Ectodermal cell (in vitro differentiated cells): Measurements from ENCODE around the gene TMEM208.

Experiments used
- H3K27ac ChIP-seq: 2 replicates; pipeline ENCODE4 v1.7.0; 2013; ENCODE audit warnings: mild to moderate bottlenecking, low read depth, low read length; ENCODE audit not compliant: insufficient read depth, poor library complexity, severe bottlenecking
- H3K27me3 ChIP-seq: 2 replicates; pipeline ENCODE4 v1.7.0; 2013; ENCODE audit warnings: mild to moderate bottlenecking, low read length; ENCODE audit not compliant: insufficient read depth, control insufficient read depth, poor library complexity, severe bottlenecking
- H3K36me3 ChIP-seq: one replicate; pipeline ENCODE4 v1.7.0; 2013; ENCODE audit warnings: low read length; ENCODE audit not compliant: control insufficient read depth, insufficient read depth
- H3K4me1 ChIP-seq: one replicate; pipeline ENCODE4 v1.7.0; 2013; ENCODE audit warnings: low read length; ENCODE audit not compliant: control insufficient read depth, insufficient read depth
- H3K4me3 ChIP-seq: 2 replicates; pipeline ENCODE4 v1.7.0; 2013; ENCODE audit warnings: low read depth, low read length, control low read depth; ENCODE audit not compliant: insufficient read depth
- H3K9me3 ChIP-seq: 2 replicates; pipeline ENCODE4 v1.7.0; 2013; ENCODE audit warnings: mild to moderate bottlenecking, low read length, moderate library complexity; ENCODE audit not compliant: control insufficient read depth
- WGBS, 2 experiments: methylation state at CpG; one replicate each; pipeline ENCODE4 v1.1.7; 2013; ENCODE audit warnings: missing lambda C conversion rate in 2 of 2; 5-methylcytosine and 5-hydroxymethylcytosine counted together

The TMEM208 gene

DNA sequence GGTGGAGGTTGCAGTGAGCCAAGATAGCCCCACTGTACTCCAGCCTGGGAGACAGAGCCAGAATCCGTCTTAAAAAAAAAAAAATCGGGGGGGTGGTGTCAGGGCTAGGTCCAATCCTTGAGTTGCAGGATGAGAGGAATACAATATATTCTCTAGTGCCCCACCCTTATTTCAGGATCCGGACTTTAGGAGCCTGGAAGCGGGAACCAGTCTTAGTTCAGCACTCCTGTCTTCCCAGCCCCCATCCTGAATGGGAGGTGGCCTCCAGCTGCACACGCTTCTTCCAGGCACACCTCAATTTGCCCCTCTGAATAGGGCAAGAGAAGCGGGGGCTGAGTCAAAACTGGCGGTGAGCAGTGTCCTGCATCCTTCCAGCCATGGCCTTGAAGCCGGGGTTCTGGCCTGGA, 18.7 kb downstream of the TMEM208 start:
- Histone ChIP-seq H3K27ac (no peak overlapping the region), H3K27me3 (peaks cover 37% of the 10 kb centered on the region), H3K9me3 (no peaks in the 10 kb centered on the region), H3K4me3 (peak overlapping the region; percentile 63), H3K4me1 (peaks cover 30% of the 10 kb centered on the region), H3K36me3 (no peaks in the 10 kb centered on the region)
- 26 to 28% methylated on average over 8 of the region's 8 CpGs for WGBS, 2 experiments

DNA sequence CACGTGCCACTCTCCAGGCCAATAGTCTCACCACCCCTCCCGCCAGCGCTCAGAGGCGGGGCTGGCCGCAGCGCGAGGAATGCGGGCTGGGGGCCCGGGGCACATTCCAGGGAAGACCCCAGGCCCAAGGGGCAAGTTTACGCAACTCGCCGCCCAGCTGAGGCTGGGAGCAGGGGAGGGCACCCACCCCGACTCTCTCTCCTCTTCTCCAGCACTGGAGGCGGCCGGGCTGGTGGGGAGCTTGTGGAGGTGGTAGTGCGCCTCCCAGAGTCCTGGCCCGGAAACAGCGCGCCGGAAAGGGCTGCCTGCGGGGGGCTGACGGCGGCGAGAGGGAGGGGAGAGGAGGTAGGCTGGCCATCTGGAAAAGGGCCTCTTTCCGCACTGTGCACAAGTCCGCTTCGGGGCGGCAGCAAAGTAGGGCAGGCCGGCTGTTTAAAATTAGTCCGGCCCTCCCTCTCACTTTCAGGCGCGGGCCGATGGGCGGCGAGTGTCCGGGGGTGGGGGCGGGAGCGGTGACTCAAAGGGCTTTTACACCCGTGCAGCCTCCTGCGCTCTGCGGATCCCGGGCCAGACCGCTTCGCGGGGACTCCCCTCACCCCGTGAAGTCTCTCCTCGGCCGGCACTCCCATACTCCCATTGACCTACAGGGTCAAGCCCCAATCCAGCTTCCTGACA, 19.3 kb downstream of the TMEM208 start:
- Histone ChIP-seq H3K27me3 (peaks cover 40% of the 10 kb centered on the region), H3K4me3 (peak overlapping the region; percentile 63), H3K4me1 (peaks cover 30% of the 10 kb centered on the region), H3K36me3 (no peaks in the 10 kb centered on the region), H3K9me3 (no peaks in the 10 kb centered on the region), H3K27ac (peak overlapping the region; percentile 82)
- 0 to 1% methylated on average over 46 to 48 of the region's 48 CpGs for WGBS, 2 experiments

DNA sequence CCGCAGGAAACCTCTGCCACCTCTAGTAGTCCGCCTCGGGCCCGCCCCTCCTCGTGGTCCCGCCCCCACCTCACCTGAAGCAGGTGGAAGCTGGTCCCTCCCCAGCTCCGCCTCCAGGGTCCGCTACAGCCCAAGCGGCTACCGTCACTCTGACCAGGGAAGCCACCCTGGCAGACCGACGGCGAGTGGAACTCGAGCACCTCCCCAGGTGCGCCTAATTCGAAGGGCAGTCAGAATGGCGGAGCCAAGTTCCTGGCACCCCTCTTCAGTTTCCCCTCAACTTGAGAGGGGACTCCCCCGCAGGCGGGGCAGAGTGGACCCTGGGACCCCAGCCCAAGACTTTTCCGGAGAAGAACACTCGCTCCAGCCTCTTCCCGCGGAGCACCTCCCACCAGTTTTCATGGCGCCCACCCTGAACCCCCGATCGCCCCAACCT, 19.8 kb downstream of the TMEM208 start:
- Histone ChIP-seq H3K27ac (peak overlapping the region; percentile 82), H3K27me3 (peaks cover 40% of the 10 kb centered on the region), H3K4me1 (peaks cover 30% of the 10 kb centered on the region), H3K4me3 (peak overlapping the region; percentile 63), H3K9me3 (no peaks in the 10 kb centered on the region), H3K36me3 (no peaks in the 10 kb centered on the region)
- 0% methylated on average over 26 of the region's 26 CpGs for WGBS, 2 experiments

DNA sequence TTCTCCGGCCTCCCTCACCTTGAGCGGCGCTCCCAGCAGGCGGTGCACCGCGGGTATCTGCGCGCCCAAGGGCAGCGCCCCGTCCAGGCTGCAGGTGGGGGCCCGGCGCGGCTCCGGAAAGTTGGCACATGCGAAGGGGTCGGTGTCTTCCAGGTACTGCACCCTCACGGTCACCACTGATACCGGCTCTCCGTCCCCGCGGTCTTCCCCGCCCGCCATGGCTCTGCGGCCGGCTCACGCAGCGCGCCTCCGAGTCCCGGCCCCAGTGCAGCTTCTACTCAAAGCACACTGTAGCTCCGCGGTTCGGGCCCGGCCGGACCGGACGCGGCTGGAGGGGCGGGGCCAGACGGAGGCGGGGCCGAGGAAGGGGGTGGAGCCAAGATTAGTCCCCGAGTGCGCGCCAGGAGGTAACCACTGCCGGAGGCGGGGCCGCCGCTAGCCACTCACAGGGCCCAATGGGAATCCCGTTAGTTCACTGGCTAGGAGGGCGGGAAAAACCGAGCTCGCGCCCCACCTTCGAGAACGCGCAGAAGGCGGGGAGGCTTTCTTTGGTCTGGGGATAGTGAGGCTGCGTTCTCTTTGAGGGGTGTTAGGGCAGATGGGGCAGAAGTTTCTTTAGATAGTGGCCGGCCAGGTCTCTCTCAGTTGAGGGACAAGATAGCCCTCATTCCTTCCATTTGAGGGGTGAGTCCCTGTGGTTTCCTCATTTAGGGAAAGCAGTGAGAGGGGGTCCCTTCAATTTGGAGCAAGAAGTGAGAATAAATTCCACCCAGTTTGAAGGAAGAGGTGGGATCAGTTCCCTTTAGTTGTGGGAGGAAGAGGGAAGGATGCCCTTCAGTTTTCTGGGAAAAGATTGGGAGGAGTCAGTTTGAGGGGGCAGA, 20.5 kb downstream of the TMEM208 start, which contains the start of gene FHOD1:
Gene FHOD1 (minus strand): TSS at position 290 of the 881 bp plus-strand sequence. CDS start 71 bp downstream, at position 219.
- Histone ChIP-seq H3K4me3 (peak within 1 kb of the TSS; percentile 63), H3K36me3 (no peaks in the 10 kb centered on the region), H3K27me3 (peaks cover 40% of the 10 kb centered on the region), H3K4me1 (peaks cover 30% of the 10 kb centered on the region), H3K27ac (peak within 1 kb of the TSS; percentile 82), H3K9me3 (no peaks in the 10 kb centered on the region)
- 0 to 1% methylated on average over 60 of the region's 60 CpGs for WGBS, 2 experiments

DNA sequence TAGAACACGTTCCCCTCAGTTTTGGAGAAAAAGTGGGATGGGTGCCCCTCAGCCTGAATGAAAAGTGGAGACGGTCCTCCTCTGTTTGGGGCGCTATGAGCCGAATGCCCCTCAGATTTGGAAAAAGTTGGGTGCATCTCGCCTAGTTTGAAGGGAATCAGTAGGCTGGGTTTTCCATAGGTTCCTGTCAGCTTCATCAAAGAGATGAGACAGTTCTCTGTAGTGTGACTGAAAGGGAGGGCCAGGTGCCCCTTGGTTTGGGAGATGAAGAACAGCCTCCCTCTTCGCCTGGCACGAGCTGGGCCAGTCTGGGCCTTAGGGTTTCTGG, 21.1 kb downstream of the TMEM208 start:
- 11 to 12% methylated on average over 7 of the region's 7 CpGs for WGBS, 2 experiments
- H3K4me1 ChIP-seq, result peaks cover 30% of the 10 kb centered on the region
- H3K4me3 ChIP-seq, result peak overlapping the region; percentile 63
- peaks cover 40% of the 10 kb centered on the region for H3K27me3 ChIP-seq
- H3K9me3 ChIP-seq, result no peaks in the 10 kb centered on the region
- no peak overlapping the region for H3K27ac ChIP-seq
- no peaks in the 10 kb centered on the region for H3K36me3 ChIP-seq

DNA sequence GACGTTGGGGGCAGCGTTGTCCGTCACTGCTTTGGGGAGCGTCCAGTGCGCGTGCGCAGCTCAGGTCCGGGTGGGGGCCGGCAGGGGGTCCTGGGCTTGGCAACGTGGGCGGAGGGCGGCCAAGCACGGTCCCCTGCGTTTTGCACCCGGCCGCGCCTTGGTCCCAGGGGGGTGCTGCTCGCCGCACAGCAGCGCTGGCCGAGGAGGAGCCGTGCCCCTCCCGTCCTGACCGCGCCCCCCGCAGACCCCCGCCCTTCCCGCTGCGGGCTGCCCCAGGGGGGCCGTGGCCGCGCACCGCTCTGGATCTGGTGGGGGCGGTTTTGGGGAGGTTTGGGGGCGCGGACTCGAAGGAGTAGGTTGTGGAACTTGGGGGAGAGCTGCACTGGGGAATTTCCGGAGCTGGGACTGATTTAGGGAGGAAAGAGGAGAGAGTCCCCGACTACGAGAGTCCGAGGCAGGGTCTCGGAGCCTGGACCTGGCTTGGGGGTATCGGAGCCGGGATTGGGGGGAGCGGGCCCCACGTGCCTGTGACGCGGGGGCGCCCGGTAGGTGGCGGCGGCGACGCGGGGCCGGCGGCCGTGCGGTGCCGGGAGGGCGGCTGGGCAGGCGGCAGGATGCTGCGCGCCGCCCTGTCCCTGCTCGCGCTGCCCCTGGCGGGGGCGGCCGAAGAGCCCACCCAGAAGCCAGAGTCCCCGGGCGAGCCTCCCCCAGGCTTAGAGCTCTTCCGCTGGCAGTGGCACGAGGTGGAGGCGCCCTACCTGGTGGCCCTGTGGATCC, 21.7 kb downstream of the TMEM208 start, which contains the start of gene SLC9A5:
Gene SLC9A5 (plus strand): TSS at position 579 of the 777 bp plus-strand sequence. CDS start 36 bp downstream, at position 615.
- Histone ChIP-seq H3K4me3 (peak within 1 kb of the TSS; percentile 63), H3K36me3 (no peaks in the 10 kb centered on the region), H3K27me3 (peaks cover 40% of the 10 kb centered on the region), H3K9me3 (no peaks in the 10 kb centered on the region), H3K27ac (no peak within 1 kb of the TSS), H3K4me1 (peaks cover 30% of the 10 kb centered on the region)
- WGBS, 2 experiments, result 0 to 1% methylated on average over 75 of the region's 75 CpGs

DNA sequence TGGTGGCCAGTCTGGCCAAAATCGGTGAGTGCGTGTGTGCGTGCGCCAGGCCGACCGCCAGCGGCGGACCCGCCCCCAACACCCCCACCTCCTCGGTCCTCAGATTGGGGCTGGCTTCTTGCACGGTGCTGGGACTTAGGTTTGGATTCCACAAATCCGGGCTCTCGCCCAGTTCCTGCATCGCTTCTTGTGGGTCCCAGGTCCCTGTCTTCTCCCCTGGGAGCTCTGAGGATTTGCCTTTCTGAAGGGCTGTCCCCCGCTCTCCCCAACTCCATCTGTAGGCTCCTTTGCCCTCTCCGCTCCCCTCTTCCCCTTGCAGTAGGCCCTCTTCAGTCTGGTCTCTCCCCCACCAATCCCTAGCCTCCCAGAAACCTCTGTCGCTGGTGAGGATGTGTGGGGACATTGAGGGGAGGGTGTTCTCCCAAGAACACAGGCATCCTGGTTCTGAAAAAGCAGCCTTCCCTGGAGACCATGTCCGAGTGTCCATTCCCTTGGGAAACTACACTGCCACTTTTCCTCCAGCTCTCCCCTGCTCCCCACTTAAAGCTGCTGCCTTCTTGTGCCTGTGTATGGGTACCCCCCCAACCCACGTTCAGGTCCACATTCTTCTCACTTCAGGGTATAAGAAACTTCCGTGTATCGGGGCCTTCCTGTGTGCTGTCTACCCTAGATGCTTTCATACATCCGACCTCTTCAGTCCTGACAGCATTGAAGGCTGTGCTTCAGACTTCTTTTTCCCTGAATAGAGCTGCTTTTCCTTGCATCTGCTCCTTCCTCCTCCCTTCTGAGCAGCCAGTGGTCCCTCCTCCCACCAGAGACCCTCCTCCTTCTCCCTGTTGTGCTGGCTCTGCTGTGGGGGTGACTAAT, 22.5 kb downstream of the TMEM208 start:
- H3K27me3 ChIP-seq, result peaks cover 40% of the 10 kb centered on the region
- H3K36me3 ChIP-seq, result no peaks in the 10 kb centered on the region
- 16% methylated on average over 21 of the region's 22 CpGs for WGBS, 2 experiments
- no peak overlapping the region for H3K27ac ChIP-seq
- peak overlapping the region; percentile 63 for H3K4me3 ChIP-seq
- H3K4me1 ChIP-seq, result peaks cover 30% of the 10 kb centered on the region
- H3K9me3 ChIP-seq, result no peaks in the 10 kb centered on the region

DNA sequence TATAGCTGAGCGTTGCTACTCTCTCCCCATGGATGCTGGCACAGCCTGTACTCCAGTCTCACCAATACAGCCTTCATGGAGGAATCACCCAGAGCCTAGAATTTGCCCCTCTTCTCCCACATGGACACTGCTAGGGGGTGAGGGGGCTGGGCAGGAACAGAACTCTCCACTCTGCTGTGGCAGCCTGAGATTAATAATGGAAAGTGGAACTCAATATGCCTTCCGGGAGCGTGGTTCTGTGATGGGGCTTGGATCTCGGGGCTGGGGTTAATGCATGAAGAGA, 23.1 kb downstream of the TMEM208 start:
- Histone ChIP-seq H3K27me3 (peaks cover 40% of the 10 kb centered on the region), H3K4me3 (no peak overlapping the region), H3K36me3 (no peaks in the 10 kb centered on the region), H3K27ac (no peak overlapping the region), H3K9me3 (no peaks in the 10 kb centered on the region), H3K4me1 (peaks cover 29% of the 10 kb centered on the region)
- 68 to 70% methylated on average over 4 of the region's 4 CpGs for WGBS, 2 experiments

DNA sequence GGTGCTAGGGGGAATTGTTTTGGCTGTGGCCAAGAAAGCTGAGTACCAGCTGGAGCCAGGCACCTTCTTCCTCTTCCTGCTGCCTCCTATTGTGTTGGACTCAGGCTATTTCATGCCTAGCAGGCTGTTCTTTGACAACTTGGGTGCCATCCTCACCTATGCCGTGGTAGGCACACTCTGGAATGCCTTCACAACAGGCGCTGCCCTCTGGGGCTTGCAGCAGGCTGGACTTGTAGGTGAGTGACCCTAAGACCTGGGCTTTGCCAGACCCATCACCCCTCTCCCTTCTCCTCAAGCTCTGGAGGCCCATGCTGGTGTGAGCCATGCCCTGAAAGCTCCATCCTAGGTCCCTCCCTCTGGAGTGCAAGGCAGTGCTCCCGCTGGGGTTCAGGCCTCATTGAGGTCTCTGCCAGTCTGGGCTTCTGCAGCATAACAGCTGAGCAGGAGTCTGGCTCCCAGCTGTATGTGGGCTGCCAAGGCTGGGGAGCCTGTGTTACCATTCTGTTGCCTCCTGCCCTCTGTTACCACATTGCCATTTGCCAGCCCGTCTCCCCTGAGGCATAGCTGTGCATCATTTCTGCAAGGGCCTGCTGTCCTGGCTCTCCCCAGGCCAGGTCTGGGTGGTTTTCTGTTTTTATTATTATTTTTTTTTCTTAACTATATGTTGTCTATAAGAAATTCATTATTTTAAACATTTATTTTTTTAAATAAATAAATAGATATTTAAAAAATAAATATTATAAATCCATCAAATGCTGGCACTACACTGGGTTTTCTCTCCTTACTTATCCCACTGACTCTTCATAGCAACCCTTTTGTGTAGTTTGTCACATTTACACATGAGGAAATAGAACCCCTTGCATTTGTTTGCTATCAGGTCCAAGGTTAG, 25.9 kb downstream of the TMEM208 start:
- Histone ChIP-seq H3K36me3 (no peaks in the 10 kb centered on the region), H3K27me3 (peaks cover 32% of the 10 kb centered on the region), H3K27ac (no peak overlapping the region), H3K9me3 (no peaks in the 10 kb centered on the region), H3K4me1 (peaks cover 17% of the 10 kb centered on the region), H3K4me3 (no peak overlapping the region)
- 92% methylated on average over 4 of the region's 4 CpGs for WGBS, 2 experiments
